Muscle of leg (tissue), 11 donors: ENCODE data around the gene TNFAIP8L3. TPM values are rescaled to one million over a fixed set of nuclear protein-coding genes. Genes with fewer than 3 reads are reported as not detected.

Experiments
- DNase-seq: peaks from one replicate; pipeline ENCODE4 v3.0.0; 2013
- H3K27ac ChIP-seq: one replicate; pipeline ENCODE4 v1.5.1; 2013; ENCODE audit warnings: mild to moderate bottlenecking, low read length, control low read depth
- H3K27me3 ChIP-seq: one replicate; pipeline ENCODE4 v1.6.1; 2013; ENCODE audit warnings: low read length; ENCODE audit not compliant: control insufficient read depth, insufficient read depth
- H3K36me3 ChIP-seq: one replicate; pipeline ENCODE4 v1.6.1; 2013; ENCODE audit warnings: low read length; ENCODE audit not compliant: control insufficient read depth, insufficient read depth
- H3K4me1 ChIP-seq: one replicate; pipeline ENCODE4 v1.6.1; 2013; ENCODE audit warnings: low read length; ENCODE audit not compliant: control insufficient read depth, insufficient read depth
- H3K4me3 ChIP-seq: one replicate; pipeline ENCODE4 v1.5.1; 2013; ENCODE audit warnings: low read length, control low read depth
- H3K9me3 ChIP-seq: replicated peaks from 2 replicates; pipeline ENCODE4 v1.6.1; 2013; ENCODE audit warnings: low read depth, low read length; ENCODE audit not compliant: control insufficient read depth
- WGBS: methylation state at CpG from one replicate; pipeline ENCODE4 v1.1.5; 2013; ENCODE audit warnings: missing lambda C conversion rate; ENCODE audit not compliant: insufficient coverage; 5-methylcytosine and 5-hydroxymethylcytosine counted together
- polyA plus RNA-seq, 8 donors: library from polyadenylated mRNA; unstranded; fragments of 120-200 nt; gene quantifications; one replicate each; pipeline versions ENCODE4 v1.2.1 to v1.2.3, GENCODE V29; 2013; ENCODE audit warnings: inconsistent platforms in 1 of 8, low replicate concordance in 1 of 8; ENCODE audit not compliant: insufficient read length in 8 of 8, insufficient read depth in 1 of 8
- total RNA-seq: library from RNA; stranded (reverse); fragments of 120-200 nt; gene quantifications from one replicate; pipeline ENCODE4 v1.2.4, GENCODE V29; 2013

TNFAIP8L3 gene
- total and polyA plus RNA-seq, 9 donors: 1.1 to 2.5 (median 1.8) TPM

DNA sequence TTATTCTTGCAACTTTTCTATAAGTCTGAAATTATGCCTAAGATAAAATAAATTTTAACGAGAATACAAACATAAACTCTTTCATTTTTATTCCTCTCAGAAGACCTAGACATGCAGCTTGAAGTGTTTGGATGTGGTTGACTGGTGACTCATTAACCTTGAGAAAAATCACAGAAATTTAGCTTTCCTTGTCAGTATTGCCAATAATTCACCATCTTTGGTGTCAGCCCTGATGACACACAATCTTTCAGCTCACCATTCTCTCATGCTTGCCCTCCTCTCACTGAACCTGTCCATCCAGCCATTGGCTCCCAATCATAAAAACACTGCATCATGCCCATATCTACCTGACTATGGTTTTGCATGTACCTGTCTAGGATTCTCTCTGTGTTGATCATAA, 22.6 kb upstream of the TNFAIP8L3 start:
- no peak for DNase-seq
- no peaks in the 10 kb centered on the region for H3K36me3 ChIP-seq
- no CpG with 5 or more reads among the region's 1 CpG for WGBS
- H3K4me1 ChIP-seq: no peaks in the 10 kb centered on the region
- no peaks in the 10 kb centered on the region for H3K27me3 ChIP-seq
- no peak overlapping the region for H3K27ac ChIP-seq
- no peak overlapping the region for H3K4me3 ChIP-seq
- H3K9me3 ChIP-seq: no peaks in the 10 kb centered on the region

DNA sequence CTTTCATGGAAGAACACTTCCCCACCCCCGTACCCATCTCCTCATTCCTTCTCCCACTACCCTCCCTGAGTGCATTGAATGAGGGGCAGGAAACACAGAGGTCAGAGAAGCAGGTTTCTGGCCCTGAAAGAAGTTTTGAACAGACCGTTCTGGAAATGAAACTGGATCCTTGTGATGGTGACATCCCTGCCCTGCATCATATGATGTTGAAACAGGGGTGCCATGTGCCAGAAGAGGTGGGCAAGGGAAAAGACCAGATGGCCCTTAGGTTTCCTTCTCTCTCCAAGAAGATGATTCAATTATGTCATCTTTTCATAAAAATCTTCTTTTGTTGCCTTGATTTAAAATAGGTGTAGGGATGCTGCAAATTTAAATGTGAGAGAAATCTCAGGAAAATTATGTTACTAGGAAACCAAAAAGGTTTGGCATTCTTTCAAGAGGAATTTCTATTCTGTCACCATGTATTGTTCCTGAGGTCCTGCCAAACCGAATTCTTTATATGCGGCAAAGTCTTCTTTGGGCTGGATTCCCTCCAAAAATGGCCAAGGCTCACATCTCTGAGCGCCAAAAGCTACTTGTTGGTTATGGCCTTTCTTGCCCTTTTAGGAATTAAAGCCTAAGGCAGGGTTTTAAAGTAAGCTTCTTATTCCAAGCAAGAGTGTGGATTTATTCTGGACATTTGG, 19.9 kb upstream of the TNFAIP8L3 start:
- no peaks in the 10 kb centered on the region for H3K4me1 ChIP-seq
- 35% methylated on average over 3 of the region's 5 CpGs for whole genome bisulfite sequencing
- H3K36me3 ChIP-seq: no peaks in the 10 kb centered on the region
- H3K9me3 ChIP-seq: no peaks in the 10 kb centered on the region
- H3K27me3 ChIP-seq: no peaks in the 10 kb centered on the region
- DNase-seq: no peak
- H3K4me3 ChIP-seq: no peak overlapping the region
- no peak overlapping the region for H3K27ac ChIP-seq

DNA sequence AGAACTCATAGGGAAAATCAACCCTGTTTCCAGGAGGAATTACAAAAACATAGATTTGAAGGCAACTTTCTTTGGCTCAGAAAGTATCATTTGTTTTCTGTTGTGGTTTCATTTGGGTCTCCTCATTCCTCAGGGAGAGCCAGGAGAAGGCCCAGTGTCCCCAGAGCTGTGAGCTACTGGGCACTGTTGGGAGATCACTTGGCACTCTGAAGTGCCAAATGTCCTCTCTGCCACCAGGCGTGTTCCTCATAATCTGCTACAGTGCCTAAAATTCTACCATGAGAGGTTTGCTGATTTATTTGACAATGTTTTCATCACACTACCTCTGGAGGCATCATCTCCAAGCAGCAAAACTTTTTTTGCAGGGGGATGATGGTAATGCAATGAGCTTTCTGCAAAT, 17.4 kb upstream of the TNFAIP8L3 start:
- H3K27ac ChIP-seq: no peak overlapping the region
- H3K36me3 ChIP-seq: no peaks in the 10 kb centered on the region
- no peak for DNase-seq
- H3K9me3 ChIP-seq: no peaks in the 10 kb centered on the region
- no peak overlapping the region for H3K4me3 ChIP-seq
- WGBS: no CpG with 5 or more reads among the region's 1 CpG
- H3K27me3 ChIP-seq: no peaks in the 10 kb centered on the region
- no peaks in the 10 kb centered on the region for H3K4me1 ChIP-seq

DNA sequence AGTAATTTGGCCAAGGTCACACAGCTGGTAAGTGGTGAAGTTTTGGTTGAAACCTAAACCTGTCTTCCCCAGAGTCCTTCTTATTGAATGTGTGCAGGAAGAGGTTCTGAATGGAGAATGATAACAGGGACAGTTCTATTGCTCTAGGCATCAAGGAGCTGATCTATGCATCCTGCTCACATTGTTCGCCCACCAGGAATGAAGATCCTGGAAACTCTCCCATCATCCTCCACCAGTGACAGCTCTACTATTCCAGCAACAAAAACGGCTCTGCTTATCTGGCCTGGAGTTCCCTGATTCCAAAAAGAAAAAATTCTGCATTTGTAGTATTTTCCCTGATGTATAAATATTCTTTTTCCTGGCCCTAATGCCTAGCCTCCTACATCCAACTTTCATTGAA, 16.4 kb upstream of the TNFAIP8L3 start:
- no peak for DNase-seq
- H3K27me3 ChIP-seq: no peaks in the 10 kb centered on the region
- H3K9me3 ChIP-seq: no peaks in the 10 kb centered on the region
- H3K4me3 ChIP-seq: no peak overlapping the region
- H3K4me1 ChIP-seq: no peaks in the 10 kb centered on the region
- no CpG with 5 or more reads among the region's 2 CpGs for WGBS
- H3K36me3 ChIP-seq: no peaks in the 10 kb centered on the region
- no peak overlapping the region for H3K27ac ChIP-seq

DNA sequence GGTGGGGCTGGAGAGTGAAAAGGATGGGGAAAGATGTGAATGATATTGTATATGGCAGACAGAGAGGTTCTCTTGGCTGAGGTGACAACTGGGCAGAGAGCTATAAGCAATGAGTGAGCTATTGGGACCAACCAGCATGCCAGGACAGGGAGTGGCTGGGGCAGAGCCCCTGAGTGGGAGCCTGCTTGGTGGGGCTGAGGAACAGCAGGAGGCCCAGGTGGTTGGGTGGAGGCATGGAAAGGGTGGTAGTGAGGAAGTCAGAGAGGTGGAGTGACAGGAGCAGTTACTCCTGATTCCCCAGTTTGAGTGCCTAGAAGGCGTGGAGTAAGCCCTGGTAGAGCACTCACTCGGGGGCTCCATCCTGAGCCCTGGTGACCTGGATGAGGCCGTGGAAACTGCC, 15.5 kb upstream of the TNFAIP8L3 start:
- H3K27me3 ChIP-seq: no peaks in the 10 kb centered on the region
- H3K4me3 ChIP-seq: no peak overlapping the region
- H3K36me3 ChIP-seq: no peaks in the 10 kb centered on the region
- no peak overlapping the region for H3K27ac ChIP-seq
- DNase-seq: no peak
- 85% methylated on average over 3 of the region's 3 CpGs for WGBS
- H3K4me1 ChIP-seq: no peaks in the 10 kb centered on the region
- H3K9me3 ChIP-seq: no peaks in the 10 kb centered on the region

DNA sequence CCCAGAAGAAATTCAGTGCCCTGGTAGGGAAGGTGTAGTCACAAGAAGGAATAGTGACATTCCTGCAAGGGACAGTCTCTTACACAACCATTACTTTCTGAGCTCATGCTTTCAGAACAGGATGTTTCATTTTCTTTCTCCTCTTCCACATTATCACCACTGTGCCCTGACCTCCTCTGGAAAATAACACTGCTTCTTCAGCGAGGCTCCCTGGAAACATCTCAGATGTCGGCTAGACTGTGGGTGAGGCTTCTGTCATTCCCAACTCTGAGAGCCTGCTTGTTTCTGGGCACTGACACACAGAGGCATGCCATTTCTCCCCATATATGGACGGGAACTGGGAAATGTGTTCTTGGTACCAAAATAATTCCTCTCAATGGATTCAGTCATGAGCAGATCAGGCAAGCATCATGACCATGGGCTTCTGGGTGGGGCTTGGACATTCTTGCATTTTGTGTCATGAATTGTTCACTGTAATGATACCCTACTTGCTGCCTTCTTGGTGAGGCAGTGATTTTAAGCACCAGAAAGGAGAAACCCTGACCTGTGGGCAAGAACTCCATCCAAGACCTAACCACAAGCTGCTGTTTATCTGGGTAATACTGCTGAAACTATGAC, 14.3 kb upstream of the TNFAIP8L3 start:
- WGBS: no CpG with 5 or more reads among the region's 3 CpGs
- Histone ChIP-seq H3K36me3 (no peaks in the 10 kb centered on the region), H3K9me3 (no peaks in the 10 kb centered on the region), H3K4me3 (no peak overlapping the region), H3K4me1 (peaks cover 2% of the 10 kb centered on the region), H3K27ac (no peak overlapping the region), H3K27me3 (no peaks in the 10 kb centered on the region)
- DNase-seq: no peak

DNA sequence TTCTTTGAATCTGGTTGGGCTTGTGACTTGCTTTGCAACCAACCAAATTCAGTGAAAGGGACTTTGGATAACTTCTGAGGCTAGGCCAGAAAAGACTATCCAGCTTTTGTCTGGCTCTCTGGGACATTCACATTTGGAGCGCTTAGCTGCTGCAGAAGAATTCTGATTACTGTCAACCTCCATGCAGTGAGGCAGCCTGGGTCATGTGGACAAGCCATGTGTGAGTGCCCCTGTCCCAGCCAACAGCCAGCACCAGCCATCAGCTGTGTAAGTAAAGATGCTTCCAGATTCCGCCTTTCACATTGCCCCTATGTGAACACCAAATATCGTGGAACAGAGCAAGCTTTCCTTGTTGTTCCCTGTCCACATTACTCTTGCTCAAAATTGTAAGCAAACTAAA, 12.9 kb upstream of the TNFAIP8L3 start:
- Histone ChIP-seq H3K4me1 (peaks cover 2% of the 10 kb centered on the region), H3K36me3 (no peaks in the 10 kb centered on the region), H3K27me3 (no peaks in the 10 kb centered on the region), H3K27ac (no peak overlapping the region), H3K9me3 (no peaks in the 10 kb centered on the region), H3K4me3 (no peak overlapping the region)
- DNase-seq: no peak
- 100% methylated on average over 2 of the region's 3 CpGs for WGBS

DNA sequence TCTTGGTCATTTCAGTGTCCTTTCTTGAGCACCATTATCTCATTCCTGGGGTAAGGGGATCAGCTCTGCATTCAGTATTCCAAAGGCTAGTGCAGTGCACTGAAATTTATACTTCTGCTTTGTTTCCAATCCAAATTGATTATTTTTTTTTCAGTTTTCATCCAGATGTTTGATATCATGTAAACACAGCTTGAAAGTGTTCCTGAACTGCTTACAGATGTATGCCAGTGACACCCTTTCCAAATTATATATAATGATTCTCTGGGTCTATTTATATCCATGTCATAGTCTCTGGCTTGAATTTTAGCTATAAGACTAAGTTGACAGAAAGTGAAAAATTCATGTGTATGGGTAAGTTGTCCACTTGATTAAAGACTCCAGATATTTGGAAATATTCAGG, 11.8 kb upstream of the TNFAIP8L3 start:
- H3K4me1 ChIP-seq: peaks cover 2% of the 10 kb centered on the region
- H3K9me3 ChIP-seq: no peaks in the 10 kb centered on the region
- DNase-seq: no peak
- no peaks in the 10 kb centered on the region for H3K36me3 ChIP-seq
- no peaks in the 10 kb centered on the region for H3K27me3 ChIP-seq
- no peak overlapping the region for H3K4me3 ChIP-seq
- H3K27ac ChIP-seq: no peak overlapping the region

DNA sequence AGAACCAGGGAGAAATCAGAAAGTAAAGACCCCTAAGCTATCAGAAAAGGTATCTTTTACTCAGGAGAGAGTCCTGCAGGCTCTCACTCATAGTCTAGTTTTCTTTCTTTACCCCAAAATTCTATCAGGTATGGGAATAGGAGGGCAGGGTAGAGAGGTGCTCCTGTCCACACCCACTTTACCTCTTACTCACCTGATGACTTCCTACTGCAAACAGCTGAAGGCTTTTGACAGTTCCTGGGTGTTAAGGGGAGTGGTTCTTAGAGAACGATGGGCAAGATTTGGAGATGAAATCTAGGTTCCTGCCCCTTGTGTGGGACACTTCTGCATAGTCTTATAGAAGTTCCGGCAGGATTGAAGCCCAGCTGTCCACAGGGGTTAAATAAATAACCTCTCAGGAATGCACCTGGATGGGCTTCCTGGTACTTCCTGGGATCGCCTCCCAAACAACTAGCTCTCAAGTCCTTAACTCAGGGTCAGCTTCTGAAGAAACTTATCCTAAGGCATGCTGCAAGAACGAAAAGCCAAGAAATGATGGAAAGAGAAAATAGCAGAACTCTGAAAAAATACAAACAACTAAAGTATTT, 10.8 kb upstream of the TNFAIP8L3 start:
- Histone ChIP-seq H3K4me3 (no peak overlapping the region), H3K27me3 (peaks cover 2% of the 10 kb centered on the region), H3K9me3 (no peaks in the 10 kb centered on the region), H3K36me3 (no peaks in the 10 kb centered on the region), H3K4me1 (peaks cover 2% of the 10 kb centered on the region), H3K27ac (no peak overlapping the region)
- DNase-seq: no peak
- WGBS: no CpG with 5 or more reads among the region's 4 CpGs

DNA sequence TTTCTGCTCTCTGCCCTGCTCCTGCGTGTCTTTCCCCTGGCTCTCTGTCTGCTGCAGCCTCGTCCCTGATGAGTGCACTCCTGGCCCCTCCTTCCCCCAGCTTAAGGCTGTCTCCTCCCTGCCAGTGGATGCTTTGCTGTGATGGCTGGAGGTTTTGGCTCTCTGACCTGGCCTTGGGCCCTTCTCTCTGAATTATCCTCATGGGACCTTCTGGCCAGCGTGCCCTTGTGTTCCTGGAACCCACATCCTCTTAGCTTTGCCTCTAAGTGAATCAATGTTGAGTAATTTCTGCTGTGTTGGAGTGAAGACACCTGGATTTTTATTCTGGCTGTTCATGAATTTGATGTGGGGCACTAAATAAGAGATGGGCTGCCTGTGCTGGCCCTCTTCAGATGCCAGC, 9.8 kb upstream of the TNFAIP8L3 start:
- H3K27me3 ChIP-seq: peaks cover 2% of the 10 kb centered on the region
- no peak overlapping the region for H3K4me3 ChIP-seq
- no peaks in the 10 kb centered on the region for H3K36me3 ChIP-seq
- no peaks in the 10 kb centered on the region for H3K9me3 ChIP-seq
- no peak overlapping the region for H3K27ac ChIP-seq
- WGBS: no CpG with 5 or more reads among the region's 3 CpGs
- DNase-seq: no peak
- peaks cover 2% of the 10 kb centered on the region for H3K4me1 ChIP-seq
